Mucosa of rectum (tissue), 2 donors: ENCODE data around the gene NPFF.
A peak's percentile ranks its signal among the peaks of the same experiment; 100 is the strongest.

Experiments used
- H3K27ac ChIP-seq, 2 donors: one replicate each; pipeline ENCODE4 v1.7.0; 2013; ENCODE audit warnings: inconsistent platforms in 2 of 2, low read depth in 2 of 2, low read length in 2 of 2
- H3K27me3 ChIP-seq, 2 donors: one replicate each; pipeline ENCODE4 v1.7.0; 2013; ENCODE audit warnings: low read length in 2 of 2; ENCODE audit not compliant: control insufficient read depth in 2 of 2, insufficient read depth in 2 of 2
- H3K36me3 ChIP-seq, 2 donors: one replicate each; pipeline ENCODE4 v1.7.0; 2013; ENCODE audit warnings: low read length in 2 of 2; ENCODE audit not compliant: control insufficient read depth in 2 of 2, insufficient read depth in 2 of 2
- H3K4me1 ChIP-seq, 2 donors: one replicate each; pipeline ENCODE4 v1.7.0; 2013; ENCODE audit warnings: low read length in 2 of 2, mild to moderate bottlenecking in 1 of 2; ENCODE audit not compliant: control insufficient read depth in 2 of 2, insufficient read depth in 2 of 2
- H3K4me3 ChIP-seq, 2 donors: one replicate each; pipeline ENCODE4 v1.7.0; 2013; ENCODE audit warnings: low read length in 2 of 2
- H3K9ac ChIP-seq, 2 donors: one replicate each; pipeline ENCODE4 v1.7.0; 2013; ENCODE audit warnings: low read length in 2 of 2, low read depth in 1 of 2, mild to moderate bottlenecking in 1 of 2
- H3K9me3 ChIP-seq, 2 donors: one replicate each; pipeline ENCODE4 v1.7.0; 2013; ENCODE audit warnings: low read length in 2 of 2; ENCODE audit not compliant: control insufficient read depth in 2 of 2
- donor health status: healthy.
- donor health status: Normal muscosa, but diverticular disease.

NPFF gene

DNA sequence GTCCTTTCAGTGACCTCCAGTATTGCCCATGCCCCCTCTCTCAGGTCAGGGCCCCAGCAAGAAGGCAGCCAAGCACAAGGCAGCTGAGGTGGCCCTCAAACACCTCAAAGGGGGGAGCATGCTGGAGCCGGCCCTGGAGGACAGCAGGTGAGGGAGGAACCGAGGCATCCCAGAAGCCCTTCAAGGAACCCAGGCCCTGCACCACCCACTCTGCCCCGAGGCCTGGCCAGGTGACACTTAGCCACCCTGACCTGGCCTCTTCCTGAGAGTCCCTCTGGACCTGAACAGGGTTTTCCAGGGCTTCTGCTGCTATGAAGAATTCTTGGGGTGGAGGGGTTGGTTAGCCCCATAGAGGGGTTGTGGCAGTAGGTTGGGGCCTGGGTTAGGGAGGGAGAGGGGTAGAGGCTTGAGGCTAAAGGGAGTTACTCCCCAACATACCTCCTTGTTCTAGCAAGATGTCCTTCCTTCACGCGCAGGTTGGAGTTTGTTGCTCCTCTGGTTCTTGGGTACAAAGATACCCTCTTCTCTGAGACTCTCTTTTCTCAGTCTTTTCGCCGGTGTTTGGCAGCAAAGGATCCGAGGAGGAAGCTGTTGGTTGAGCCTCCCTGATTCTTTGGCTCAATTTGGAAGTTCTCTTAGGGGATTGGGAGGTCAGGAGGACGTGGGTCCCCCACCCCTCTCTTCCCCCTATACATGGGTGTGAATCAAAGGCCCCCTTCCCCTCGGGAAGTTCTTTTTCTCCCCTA, 4.1 kb downstream of the NPFF start:
- H3K4me1 ChIP-seq = peaks cover 16 to 23% of the 10 kb centered on the region in 2 donors
- no peak overlapping the region for H3K27ac ChIP-seq
- H3K9ac ChIP-seq = no peak overlapping the region

DNA sequence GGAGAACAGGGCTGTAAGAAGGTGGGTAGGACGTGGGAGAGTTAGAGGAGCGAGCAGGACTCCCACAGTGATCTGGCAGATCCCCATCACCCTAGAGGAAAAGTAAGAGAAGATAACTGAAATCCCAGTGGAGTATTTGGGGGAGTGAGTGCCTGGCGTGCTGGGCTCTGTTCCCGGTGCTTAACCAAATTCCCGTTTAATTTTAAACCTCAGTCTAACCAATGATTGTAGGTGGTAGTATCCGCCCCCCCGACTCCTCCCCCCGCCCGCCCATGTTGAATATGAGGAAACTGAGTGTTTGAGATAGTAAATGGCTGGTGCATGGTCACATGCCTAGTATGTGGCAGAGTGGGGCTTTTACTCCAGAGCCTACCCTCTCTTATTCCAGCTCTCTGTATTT, 5.0 kb downstream of the NPFF start:
- H3K9ac ChIP-seq = no peak overlapping the region
- H3K9me3 ChIP-seq = no peaks in the 10 kb centered on the region
- peaks cover 24 to 25% of the 10 kb centered on the region in 2 donors for H3K36me3 ChIP-seq
- H3K27me3 ChIP-seq = no peaks in the 10 kb centered on the region
- H3K27ac ChIP-seq = no peak overlapping the region
- peak overlapping the region in 1 of 2 donors; percentile 94 for H3K4me3 ChIP-seq
- peaks cover 16 to 23% of the 10 kb centered on the region in 2 donors for H3K4me1 ChIP-seq

More for the DNA sequence above, 4.1 kb downstream of the NPFF start:
- Histone ChIP-seq H3K36me3 (peaks cover 25 to 28% of the 10 kb centered on the region in 2 donors), H3K27me3 (no peaks in the 10 kb centered on the region), H3K9me3 (no peaks in the 10 kb centered on the region), H3K4me3 (no peak overlapping the region)

DNA sequence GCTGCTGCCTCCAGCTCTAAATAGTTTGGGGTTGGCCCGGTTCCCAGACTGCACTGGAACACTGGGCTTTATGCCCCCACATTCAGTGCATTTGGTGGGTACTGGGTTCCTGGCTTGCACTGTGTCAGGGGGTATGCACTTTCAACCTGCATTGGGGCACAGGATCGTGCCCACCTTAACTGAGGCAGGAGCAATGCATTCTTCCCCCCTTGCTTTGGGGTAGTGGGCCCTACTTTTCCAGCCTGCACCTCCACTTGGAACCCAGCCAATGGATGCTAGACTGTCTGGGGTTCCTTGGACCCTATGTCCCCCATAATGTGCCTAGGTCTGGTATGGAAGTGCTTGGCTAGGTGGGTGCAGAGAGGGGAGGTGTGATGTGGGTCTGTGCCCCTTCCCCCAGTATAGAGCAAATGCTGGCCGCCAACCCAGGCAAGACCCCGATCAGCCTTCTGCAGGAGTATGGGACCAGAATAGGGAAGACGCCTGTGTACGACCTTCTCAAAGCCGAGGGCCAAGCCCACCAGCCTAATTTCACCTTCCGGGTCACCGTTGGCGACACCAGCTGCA, 5.6 kb downstream of the NPFF start:
- Histone ChIP-seq H3K9me3 (no peaks in the 10 kb centered on the region), H3K4me3 (peak overlapping the region; percentile 91 to 94), H3K9ac (peak overlapping the region; percentile 82 to 85), H3K27ac (peak overlapping the region; percentile 97 to 98), H3K27me3 (no peaks in the 10 kb centered on the region), H3K36me3 (peaks cover 18 to 19% of the 10 kb centered on the region in 2 donors), H3K4me1 (peaks cover 19 to 23% of the 10 kb centered on the region in 2 donors)

DNA sequence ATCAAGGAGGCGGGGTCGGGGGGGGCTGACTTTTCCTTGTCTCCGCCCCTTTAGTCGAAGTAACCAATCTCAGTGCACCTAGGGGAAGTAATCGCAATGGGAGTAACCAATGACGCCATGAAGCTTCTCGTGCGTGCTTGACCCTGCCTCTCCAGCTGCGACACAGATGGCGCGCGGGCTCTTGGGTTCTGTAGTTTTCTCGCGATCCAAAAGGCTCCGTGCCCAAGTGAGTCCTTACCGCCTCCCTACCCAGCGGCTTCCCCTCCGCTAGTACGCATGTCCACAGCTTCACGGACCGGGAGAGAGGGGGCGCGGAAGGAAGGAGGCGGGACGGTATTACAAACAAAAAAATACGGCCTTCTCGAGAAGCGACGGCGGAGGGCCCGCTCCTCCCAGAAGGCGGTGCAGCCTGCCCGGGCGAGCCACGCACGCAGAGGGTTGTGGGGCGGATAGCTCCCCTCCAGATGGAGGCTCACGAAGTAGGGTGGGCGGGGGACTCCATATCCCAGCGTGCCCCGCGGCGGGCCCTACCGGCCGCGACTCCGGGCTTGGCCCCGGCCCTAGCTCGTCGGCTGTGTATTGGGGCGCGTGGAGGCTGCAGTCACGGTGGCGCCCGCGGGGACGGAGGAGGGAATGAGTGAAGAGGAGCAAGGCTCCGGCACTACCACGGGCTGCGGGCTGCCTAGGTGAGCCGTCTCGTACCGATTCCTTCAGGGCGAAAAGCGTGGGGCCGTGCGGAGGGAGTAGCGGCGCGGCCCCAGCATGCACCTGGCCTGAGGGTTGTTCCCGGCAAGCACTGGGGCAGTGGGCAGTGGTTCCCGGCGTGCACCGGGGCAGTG, 6.3 kb downstream of the NPFF start, which contains the start of gene TARBP2:
Gene TARBP2, plus strand, starts transcription at position 508 of the 839 bp plus-strand sequence. Its CDS starts 126 bp downstream, at position 634.
- H3K27me3 ChIP-seq = no peaks in the 10 kb centered on the region
- peaks cover 22 to 30% of the 10 kb centered on the region in 2 donors for H3K4me1 ChIP-seq
- peak within 1 kb of the TSS; percentile 95 to 99 for H3K9ac ChIP-seq
- H3K36me3 ChIP-seq = peaks cover 11 to 14% of the 10 kb centered on the region in 2 donors
- peak within 1 kb of the TSS; percentile 97 to 98 for H3K27ac ChIP-seq
- no peaks in the 10 kb centered on the region for H3K9me3 ChIP-seq
- H3K4me3 ChIP-seq = peak within 1 kb of the TSS; percentile 91 to 94

DNA sequence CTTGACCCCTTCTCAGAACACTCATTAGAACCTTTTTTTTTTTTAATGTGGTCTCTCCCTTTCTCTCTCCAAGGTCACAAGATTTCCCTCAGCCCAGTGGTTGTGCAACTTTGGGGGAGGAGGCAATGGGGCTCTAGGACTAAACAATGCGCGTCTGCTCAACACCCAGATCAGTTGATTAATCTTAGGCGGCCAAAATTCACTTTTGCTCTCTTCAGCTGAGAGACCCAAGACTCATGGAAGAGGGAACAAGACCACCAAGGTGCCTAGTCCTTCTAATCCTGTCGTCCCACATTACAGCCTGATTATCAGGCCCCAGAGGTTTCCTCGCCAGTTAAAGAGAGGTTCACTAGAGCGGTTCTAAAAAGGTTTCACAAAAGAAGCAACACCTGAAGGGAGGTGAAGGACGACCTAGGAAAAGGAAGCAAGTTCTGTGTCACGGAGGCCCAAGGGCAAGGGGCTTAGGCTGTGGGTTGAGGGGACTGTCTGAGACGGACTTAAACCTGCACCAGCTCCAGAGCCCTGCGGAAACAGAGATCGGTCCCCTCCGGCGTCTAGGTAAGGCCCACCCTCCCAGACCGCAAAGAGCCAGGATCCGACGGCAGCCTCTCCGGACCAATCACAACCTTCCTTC, 7.0 kb downstream of the NPFF start:
- H3K4me1 ChIP-seq = peaks cover 26 to 34% of the 10 kb centered on the region in 2 donors
- H3K27ac ChIP-seq = peak overlapping the region; percentile 97 to 98
- H3K4me3 ChIP-seq = peak overlapping the region; percentile 91 to 94
- peaks cover 6 to 12% of the 10 kb centered on the region in 2 donors for H3K36me3 ChIP-seq
- no peaks in the 10 kb centered on the region for H3K27me3 ChIP-seq
- H3K9me3 ChIP-seq = no peaks in the 10 kb centered on the region
- peak overlapping the region; percentile 95 to 99 for H3K9ac ChIP-seq

DNA sequence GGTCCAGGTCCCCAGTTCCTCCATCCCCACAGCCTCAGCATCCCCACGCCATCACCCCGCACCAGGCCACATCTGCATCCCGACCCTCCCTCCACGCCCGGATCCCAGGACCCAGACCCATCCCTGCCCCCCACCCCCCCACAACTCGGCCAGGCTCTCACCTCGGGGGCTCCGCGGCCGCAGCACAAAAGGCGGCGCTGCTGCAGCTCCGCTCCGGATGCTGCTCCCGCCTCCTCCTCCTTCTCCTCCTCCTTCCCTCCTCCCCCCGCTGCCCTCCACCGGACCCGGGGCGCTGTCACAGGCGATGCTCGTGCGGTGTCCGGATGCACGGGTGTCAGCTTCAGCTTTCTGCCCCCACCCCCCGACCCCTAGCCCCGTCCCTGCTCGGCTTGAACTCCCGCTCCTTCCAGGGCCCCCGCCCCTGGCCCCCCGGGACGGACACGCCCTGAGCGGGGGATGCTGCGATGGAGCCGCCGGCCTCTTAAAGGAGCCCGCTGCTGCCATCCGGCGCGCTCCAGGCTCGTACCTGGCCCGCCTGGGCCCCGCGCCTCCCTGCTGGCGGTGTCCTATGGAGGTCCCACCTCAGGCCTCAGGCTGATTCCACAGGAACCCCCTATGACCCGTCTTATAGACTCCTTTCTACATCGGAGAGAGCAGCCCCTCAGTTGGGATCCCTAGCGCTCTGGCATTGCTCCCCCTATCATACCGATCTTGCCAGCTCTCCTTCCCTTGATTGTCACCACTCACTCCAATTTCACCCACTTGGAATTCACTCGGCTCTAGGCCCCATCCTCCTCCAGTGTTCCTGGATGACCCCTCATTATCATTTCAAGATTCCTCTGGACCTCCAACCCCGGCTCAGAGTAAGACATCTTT, 7.8 kb downstream of the NPFF start, which contains the start of gene MAP3K12:
Gene MAP3K12, minus strand, starts transcription at position 193 of the 876 bp plus-strand sequence. CDS start 12,067 bp downstream, outside the sequence.
- no peaks in the 10 kb centered on the region for H3K9me3 ChIP-seq
- H3K4me3 ChIP-seq = peak within 1 kb of the TSS; percentile 91 to 94
- peak within 1 kb of the TSS; percentile 97 to 98 for H3K27ac ChIP-seq
- H3K36me3 ChIP-seq = peaks cover 0 to 6% of the 10 kb centered on the region in 2 donors
- H3K9ac ChIP-seq = peak within 1 kb of the TSS; percentile 95 to 99
- no peaks in the 10 kb centered on the region for H3K27me3 ChIP-seq
- H3K4me1 ChIP-seq = peaks cover 26 to 34% of the 10 kb centered on the region in 2 donors

DNA sequence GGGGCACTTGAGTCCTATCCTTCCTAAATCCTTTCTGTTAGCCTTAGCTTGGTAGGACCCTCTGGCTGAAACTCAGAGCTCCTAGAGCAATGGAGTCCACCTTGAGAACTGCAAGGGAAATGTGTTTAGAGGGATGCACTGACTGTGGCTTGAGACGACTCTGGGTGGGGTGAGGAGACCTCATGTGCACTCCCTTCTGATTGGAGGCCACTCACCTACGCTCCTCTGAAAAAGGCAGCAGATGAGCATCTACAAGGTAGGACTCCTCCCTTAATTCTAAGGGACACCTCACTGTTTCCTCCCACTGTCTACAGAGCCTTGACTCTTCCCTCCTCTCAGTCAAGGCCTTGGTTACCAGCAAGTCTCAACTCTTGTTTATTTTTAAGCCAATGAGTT, 9.1 kb downstream of the NPFF start:
- Histone ChIP-seq H3K36me3 (no peaks in the 10 kb centered on the region), H3K9me3 (no peaks in the 10 kb centered on the region), H3K4me3 (peak overlapping the region in 1 of 2 donors; percentile 41), H3K27me3 (no peaks in the 10 kb centered on the region), H3K27ac (peak overlapping the region in 1 of 2 donors; percentile 97), H3K9ac (no peak overlapping the region), H3K4me1 (peaks cover 37 to 42% of the 10 kb centered on the region in 2 donors)

DNA sequence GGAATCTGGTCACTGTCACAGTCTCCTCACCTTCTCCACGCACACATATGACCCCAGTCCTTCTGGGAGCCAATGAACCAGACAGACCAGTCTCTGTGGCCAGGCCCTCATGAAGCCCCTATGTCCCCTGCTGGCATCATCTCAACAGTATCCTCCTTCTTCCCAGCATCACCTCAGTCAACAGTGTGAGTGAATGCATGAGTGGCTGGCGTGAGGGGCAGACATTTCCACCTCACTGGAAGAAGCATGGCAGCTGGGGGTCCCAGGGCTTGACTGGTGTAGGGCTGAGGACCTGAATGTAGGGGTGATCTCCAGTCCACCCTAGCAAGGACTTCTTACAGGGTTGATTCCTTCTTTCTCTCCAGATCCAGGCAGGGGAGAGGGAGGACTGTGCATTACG, 9.8 kb downstream of the NPFF start:
- H3K36me3 ChIP-seq = no peaks in the 10 kb centered on the region
- H3K4me1 ChIP-seq = peaks cover 38 to 46% of the 10 kb centered on the region in 2 donors
- H3K9me3 ChIP-seq = no peaks in the 10 kb centered on the region
- no peak overlapping the region for H3K4me3 ChIP-seq
- H3K27ac ChIP-seq = no peak overlapping the region
- no peak overlapping the region for H3K9ac ChIP-seq
- H3K27me3 ChIP-seq = no peaks in the 10 kb centered on the region

DNA sequence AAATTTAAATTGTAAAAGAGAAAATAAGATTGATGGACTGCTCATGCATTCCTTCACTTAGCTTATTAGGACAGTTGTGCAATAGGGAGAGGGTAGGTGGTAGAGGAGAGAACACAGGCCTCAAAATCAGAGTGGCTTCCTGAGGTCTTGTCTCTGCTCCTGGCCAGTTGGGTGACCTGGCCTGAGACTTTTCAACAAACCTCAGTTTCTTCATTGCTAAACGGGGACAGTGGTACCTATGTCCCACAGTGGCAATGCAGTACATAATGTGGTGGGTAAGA, 10.6 kb downstream of the NPFF start:
- Histone ChIP-seq H3K27ac (no peak overlapping the region), H3K36me3 (no peaks in the 10 kb centered on the region), H3K27me3 (no peaks in the 10 kb centered on the region), H3K9ac (no peak overlapping the region), H3K4me1 (peaks cover 34 to 41% of the 10 kb centered on the region in 2 donors), H3K9me3 (no peaks in the 10 kb centered on the region), H3K4me3 (no peak overlapping the region)
